ENCODE results near the gene DGKG. TPM values are rescaled to one million over a fixed set of nuclear protein-coding genes. Genes with fewer than 3 reads are reported as not detected.

The DGKG gene
- total and polyA plus RNA-seq, 12 donors: 7.2 to 75.7 (median 41.4) TPM

GRCh38 chr3:186254676-186255650 lies 107.1 kb downstream of the DGKG start:
- Histone ChIP-seq H3K27ac (no peak overlapping the region), H3K9me3 (no peaks in the 10 kb centered on the region), H3K36me3 (peaks cover 0 to 47% (median 14%) of the 10 kb centered on the region in 9 donors), H3K27me3 (peaks cover 0 to 3% (median 0%) of the 10 kb centered on the region in 7 donors), H3K4me3 (no peak overlapping the region), H3K4me1 (peaks cover 0 to 19% (median 0%) of the 10 kb centered on the region in 9 donors)
- ATAC-seq: peak in 7 of 8 donors; percentile 9 to 54 (median 29)
- DNase-seq: no peak
- no peak for TF ChIP-seq CTCF (IDR thresholded peaks at IDR 0.05)
- WGBS, 2 donors: 80 to 86% methylated on average over 17 of the region's 17 CpGs
- intact Hi-C loops (cut with DNase I): loop anchor here in 5 of 10 donors (5.0 to 10.0 kb wide), 4 partner anchors 232 to 287 kb away; partner anchors contain the start of gene CRYGS (in 2 of the 5)

- peaks cover 0 to 59% (median under 1%) of the 10 kb centered on the region in 9 donors for H3K36me3 ChIP-seq
- H3K4me3 ChIP-seq: no peak overlapping the region
- no peaks in the 10 kb centered on the region for H3K9me3 ChIP-seq
- intact Hi-C loops (cut with DNase I): loop anchor here in 1 of 10 donors (10.0 kb wide), 1 partner anchor 283 kb away; no protein-coding TSS in a partner anchor
- H3K4me1 ChIP-seq: peaks cover 0 to 12% (median 0%) of the 10 kb centered on the region in 9 donors
- no peak for TF ChIP-seq CTCF (IDR thresholded peaks at IDR 0.05)
- DNase-seq (peak in 1 of 2 donors; percentile 23), ATAC-seq (no peak)
- WGBS, 2 donors: 73 to 78% methylated on average over 8 of the region's 8 CpGs
- no peak overlapping the region for H3K27ac ChIP-seq
- H3K27me3 ChIP-seq: peaks cover 0 to 3% (median 0%) of the 10 kb centered on the region in 7 donors
Measured at GRCh38 chr3:186251948-186252619, 110.0 kb downstream of the DGKG start.

- Histone ChIP-seq H3K27me3 (peaks cover 0 to 3% (median 0%) of the 10 kb centered on the region in 7 donors), H3K4me3 (no peak overlapping the region), H3K4me1 (peaks cover 0 to under 1% (median 0%) of the 10 kb centered on the region in 9 donors), H3K9me3 (no peaks in the 10 kb centered on the region), H3K27ac (no peak overlapping the region), H3K36me3 (peaks cover 0 to 39% (median 0%) of the 10 kb centered on the region in 9 donors)
- no peak for TF ChIP-seq CTCF (IDR thresholded peaks at IDR 0.05)
- ATAC-seq: no peak
- DNase-seq: no peak
- WGBS, 2 donors: 88 to 93% methylated on average over 7 of the region's 7 CpGs
- intact Hi-C loops (cut with DNase I): loop anchor here in 2 of 10 donors (10.0 kb wide), 2 partner anchors 134 to 264 kb away; no protein-coding TSS in a partner anchor
Measured at GRCh38 chr3:186248850-186249249, 113.2 kb downstream of the DGKG start.

Data from heart right ventricle (tissue), 16 donors.